ENCODE measurements around the gene CNIH4. TPM values are rescaled to one million over a fixed set of nuclear protein-coding genes. Genes with fewer than 3 reads are reported as not detected.

Gene CNIH4
- polyA plus RNA-seq, 1 of the 3 experiments (the other 2 are of a cell fraction): 37.7 TPM

DNA sequence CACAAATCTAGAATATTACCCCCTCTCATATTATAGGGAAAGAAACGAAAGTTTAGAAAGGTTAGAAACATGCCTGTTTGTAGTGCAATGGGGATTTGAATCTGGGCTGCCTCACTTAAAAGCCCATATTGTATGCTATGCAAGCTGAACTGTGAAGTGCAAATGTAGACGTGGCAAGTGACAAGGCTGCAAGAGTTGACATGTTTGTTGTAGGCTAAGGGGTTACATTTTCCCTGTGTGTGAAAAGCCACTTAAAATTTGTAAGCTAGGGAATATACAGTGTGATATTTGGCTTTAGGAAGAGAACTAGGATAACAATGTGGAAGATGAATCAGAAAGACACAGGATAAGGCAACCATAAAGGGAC is 48.9 kb downstream of the CNIH4 start:
- Histone ChIP-seq H3K9me3 (no peaks in the 10 kb centered on the region), H3K4me3 (ENCODE audit: low read depth in 2 of 2, low read length in 1 of 2) (no peak overlapping the region), H4K20me1 (ENCODE audit: insufficient read depth) (no peaks in the 10 kb centered on the region), H3K9ac (no peak overlapping the region), H3F3A (replicated peaks; ENCODE audit: insufficient read depth) (peaks cover 4% of the 10 kb centered on the region), H3K79me2 (ENCODE audit: insufficient read depth) (peaks cover 36% of the 10 kb centered on the region), H3K27me3 (ENCODE audit: insufficient read depth) (no peaks in the 10 kb centered on the region), H2AFZ (ENCODE audit: low read depth) (no peak overlapping the region), H3K9me2 (no peaks in the 10 kb centered on the region), H3K36me3 (replicated peaks in 1 of 2; ENCODE audit: control insufficient read depth in 1 of 2, insufficient read depth in 2 of 2, low read length in 1 of 2) (peaks cover 84 to 85% of the 10 kb centered on the region in 2 experiments), H3K27ac (ENCODE audit: low read depth in 2 of 2, low read length in 1 of 2) (no peak overlapping the region), H3K4me1 (ENCODE audit: control insufficient read depth in 1 of 2, insufficient read depth in 2 of 2, low read depth in 1 of 2, low read length in 1 of 2) (peaks cover 0 to 3% of the 10 kb centered on the region in 2 experiments; a peak in 1 of 4 replicates), H3K4me2 (no peak overlapping the region)
- POLR2A ChIA-PET: no interaction called here
- 90% methylated on average over 2 of the region's 2 CpGs for WGBS (ENCODE audit: low lambda C conversion rate)
- CTCF ChIA-PET: no interaction called here
- no peak for DNase-seq
- TF ChIP-seq RCOR1 (IDR thresholded peaks at IDR 0.05; ENCODE audit: low read length): no peak
- no peak for TF ChIP-seq MXI1 (IDR thresholded peaks at IDR 0.05; ENCODE audit: low read depth, low read length)
- no peak for TF ChIP-seq RFX5 (IDR thresholded peaks at IDR 0.05; ENCODE audit: low read length)
- TF ChIP-seq POLR2AphosphoS5 (IDR thresholded peaks at IDR 0.05; ENCODE audit: low read depth, low read length): no peak
- no peak for TF ChIP-seq FOSL2 (IDR thresholded peaks at IDR 0.05; ENCODE audit: borderline replicate concordance, low read depth)
- no peak for TF ChIP-seq RXRA (IDR thresholded peaks at IDR 0.05; ENCODE audit: borderline replicate concordance, low read depth)
- no peak for TF ChIP-seq ELF1 (IDR thresholded peaks at IDR 0.05)
- TF ChIP-seq, protein P1, sequence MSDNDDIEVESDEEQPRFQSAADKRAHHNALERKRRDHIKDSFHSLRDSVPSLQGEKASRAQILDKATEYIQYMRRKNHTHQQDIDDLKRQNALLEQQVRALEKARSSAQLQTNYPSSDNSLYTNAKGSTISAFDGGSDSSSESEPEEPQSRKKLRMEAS (IDR thresholded peaks at IDR 0.05; ENCODE audit: low read depth): no peak
- no peak for TF ChIP-seq CTCF (IDR thresholded peaks at IDR 0.05)
- no peak for TF ChIP-seq TEAD4 (IDR thresholded peaks at IDR 0.05; ENCODE audit: borderline replicate concordance, insufficient read depth)
- TF ChIP-seq SIN3A (IDR thresholded peaks at IDR 0.05; ENCODE audit: borderline replicate concordance, low read depth, low read length): no peak
- no peak for TF ChIP-seq TAF1 (IDR thresholded peaks at IDR 0.05; ENCODE audit: borderline replicate concordance, low read depth, low read length)
- no peak for TF ChIP-seq CHD2 (IDR thresholded peaks at IDR 0.05; ENCODE audit: low read length, partially characterized antibody)
- TF ChIP-seq, protein P2, sequence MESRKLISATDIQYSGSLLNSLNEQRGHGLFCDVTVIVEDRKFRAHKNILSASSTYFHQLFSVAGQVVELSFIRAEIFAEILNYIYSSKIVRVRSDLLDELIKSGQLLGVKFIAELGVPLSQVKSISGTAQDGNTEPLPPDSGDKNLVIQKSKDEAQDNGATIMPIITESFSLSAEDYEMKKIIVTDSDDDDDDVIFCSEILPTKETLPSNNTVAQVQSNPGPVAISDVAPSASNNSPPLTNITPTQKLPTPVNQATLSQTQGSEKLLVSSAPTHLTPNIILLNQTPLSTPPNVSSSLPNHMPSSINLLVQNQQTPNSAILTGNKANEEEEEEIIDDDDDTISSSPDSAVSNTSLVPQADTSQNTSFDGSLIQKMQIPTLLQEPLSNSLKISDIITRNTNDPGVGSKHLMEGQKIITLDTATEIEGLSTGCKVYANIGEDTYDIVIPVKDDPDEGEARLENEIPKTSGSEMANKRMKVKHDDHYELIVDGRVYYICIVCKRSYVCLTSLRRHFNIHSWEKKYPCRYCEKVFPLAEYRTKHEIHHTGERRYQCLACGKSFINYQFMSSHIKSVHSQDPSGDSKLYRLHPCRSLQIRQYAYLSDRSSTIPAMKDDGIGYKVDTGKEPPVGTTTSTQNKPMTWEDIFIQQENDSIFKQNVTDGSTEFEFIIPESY (IDR thresholded peaks at IDR 0.05; ENCODE audit: borderline replicate concordance, low read depth): no peak

- Histone ChIP-seq H3K9ac (no peak overlapping the region), H3K9me2 (no peaks in the 10 kb centered on the region), H3F3A (replicated peaks; ENCODE audit: insufficient read depth) (peaks cover 5% of the 10 kb centered on the region), H3K27me3 (ENCODE audit: insufficient read depth) (no peaks in the 10 kb centered on the region), H3K79me2 (ENCODE audit: insufficient read depth) (peaks cover 36% of the 10 kb centered on the region), H3K4me1 (ENCODE audit: control insufficient read depth in 1 of 2, insufficient read depth in 2 of 2, low read depth in 1 of 2, low read length in 1 of 2) (peaks cover 0 to 3% of the 10 kb centered on the region in 2 experiments; a peak in 1 of 4 replicates), H3K4me2 (no peak overlapping the region), H3K36me3 (replicated peaks in 1 of 2; ENCODE audit: control insufficient read depth in 1 of 2, insufficient read depth in 2 of 2, low read length in 1 of 2) (peaks cover 82 to 85% of the 10 kb centered on the region in 2 experiments), H2AFZ (ENCODE audit: low read depth) (no peak overlapping the region), H3K27ac (ENCODE audit: low read depth in 2 of 2, low read length in 1 of 2) (peak overlapping the region in 1 of 2 experiments; percentile 23; a peak in 1 of 4 replicates), H4K20me1 (ENCODE audit: insufficient read depth) (no peaks in the 10 kb centered on the region), H3K4me3 (ENCODE audit: low read depth in 2 of 2, low read length in 1 of 2) (no peak overlapping the region), H3K9me3 (no peaks in the 10 kb centered on the region)
- ChIA-PET POLR2A (no interaction called here), CTCF (no interaction called here)
- DNase-seq: no peak
- TF ChIP-seq, protein P3, sequence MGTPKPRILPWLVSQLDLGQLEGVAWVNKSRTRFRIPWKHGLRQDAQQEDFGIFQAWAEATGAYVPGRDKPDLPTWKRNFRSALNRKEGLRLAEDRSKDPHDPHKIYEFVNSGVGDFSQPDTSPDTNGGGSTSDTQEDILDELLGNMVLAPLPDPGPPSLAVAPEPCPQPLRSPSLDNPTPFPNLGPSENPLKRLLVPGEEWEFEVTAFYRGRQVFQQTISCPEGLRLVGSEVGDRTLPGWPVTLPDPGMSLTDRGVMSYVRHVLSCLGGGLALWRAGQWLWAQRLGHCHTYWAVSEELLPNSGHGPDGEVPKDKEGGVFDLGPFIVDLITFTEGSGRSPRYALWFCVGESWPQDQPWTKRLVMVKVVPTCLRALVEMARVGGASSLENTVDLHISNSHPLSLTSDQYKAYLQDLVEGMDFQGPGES (IDR thresholded peaks at IDR 0.05; ENCODE audit: low read depth, low read length): no peak
- no peak for TF ChIP-seq JUND (IDR thresholded peaks at IDR 0.05)
- no peak for TF ChIP-seq SIN3A (IDR thresholded peaks at IDR 0.05; ENCODE audit: borderline replicate concordance, low read depth, low read length)
- TF ChIP-seq EZH2phosphoT487 (IDR thresholded peaks at IDR 0.05; ENCODE audit: borderline replicate concordance, low read depth): no peak
- TF ChIP-seq NRF1 (IDR thresholded peaks at IDR 0.05; ENCODE audit: low read depth, low read length): no peak
- TF ChIP-seq SMC3 (IDR thresholded peaks at IDR 0.05; ENCODE audit: low read depth, low read length): no peak
- no peak for TF ChIP-seq CTCF (IDR thresholded peaks at IDR 0.05)
- TF ChIP-seq TEAD4 (IDR thresholded peaks at IDR 0.05; ENCODE audit: borderline replicate concordance, insufficient read depth): no peak
- no peak for TF ChIP-seq YY1 (IDR thresholded peaks at IDR 0.05; ENCODE audit: low read depth)
- TF ChIP-seq FOSL2 (IDR thresholded peaks at IDR 0.05; ENCODE audit: borderline replicate concordance, low read depth): no peak
- TF ChIP-seq FOXJ3 (CRISPR knock-in tag; IDR thresholded peaks at IDR 0.05): no peak
- no peak for TF ChIP-seq EP300 (IDR thresholded peaks at IDR 0.05; ENCODE audit: borderline replicate concordance in 1 of 2, low read depth in 1 of 2, low read length in 1 of 2)
Observed at GRCh38 chr1:224406216-224406615, 49.5 kb downstream of the CNIH4 start.
